Activated CD8-positive, alpha-beta T cell treated with anti-CD3 and anti-CD28 coated beads for 36 hours (primary cell): ENCODE results near the gene LIFR. TPM values are rescaled to one million over a fixed set of nuclear protein-coding genes. Genes with fewer than 3 reads are reported as not detected.

Experiments
- ATAC-seq: fragments of 200-7000 bp; cut with Tn5 transposase; one replicate; pipeline ENCODE4 v1.10.0; 2021; ENCODE audit warnings: mild to moderate bottlenecking, moderate library complexity
- CTCF ChIA-PET: fragments of 350-600 bp; sonication (Branson Sonifier 250); formaldehyde crosslinking; loops from one replicate; lab custom pipeline; 2021; ENCODE audit warnings: antibody characterized with exemption; lab: Charles Lee
- POLR2A ChIA-PET: fragments of 350-600 bp; sonication (Branson Sonifier 250); formaldehyde crosslinking; loops from one replicate; lab custom pipeline; 2021; ENCODE audit warnings: antibody characterized with exemption; lab: Charles Lee
- DNase-seq: peaks from one replicate; pipeline ENCODE4 v3.0.0-alpha.2; 2020
- H3K27ac Mint-ChIP-seq: one replicate; pipeline ENCODE4 v1.8.0; 2021; ENCODE audit warnings: mild to moderate bottlenecking, mixed read lengths
- H3K27me3 Mint-ChIP-seq: one replicate; pipeline ENCODE4 v1.8.0; 2021; ENCODE audit warnings: mixed read lengths
- H3K36me3 Mint-ChIP-seq: one replicate; pipeline ENCODE4 v1.8.0; 2021; ENCODE audit warnings: low read depth, mixed read lengths
- H3K4me1 Mint-ChIP-seq: one replicate; pipeline ENCODE4 v1.8.0; 2021; ENCODE audit warnings: low read depth, mixed read lengths
- H3K4me3 Mint-ChIP-seq: one replicate; pipeline ENCODE4 v1.8.0; 2021; ENCODE audit warnings: mild to moderate bottlenecking, moderate library complexity, mixed read lengths
- H3K9me3 Mint-ChIP-seq: one replicate; pipeline ENCODE4 v1.8.0; 2021; ENCODE audit warnings: mixed read lengths
- CTCF ChIP-seq: fragments of 200-600 bp; IDR thresholded peaks from one replicate; pipeline ENCODE4 v1.8.0; 2022; ENCODE audit warnings: antibody characterized with exemption, mild to moderate bottlenecking
- intact Hi-C: fragments of 100-400 bp; cut with micrococcal nuclease; formaldehyde crosslinking; loops from one replicate; pipeline ENCODE4 v1.10.0; 2022
- total RNA-seq, 2 experiments: library from RNA; stranded (reverse); gene quantifications; one replicate each; pipeline ENCODE4 v1.2.3, GENCODE V29; 2021

Gene LIFR
- total RNA-seq, 2 experiments from 2014 or later, result not detected

GRCh38 chr5:38448568-38449350, 107.7 kb downstream of the LIFR start:
- no peak for DNase-seq
- no peak for ATAC-seq
- no peak for TF ChIP-seq CTCF
- Mint-ChIP-seq H3K36me3 (no peaks in the 10 kb centered on the region), H3K27ac (no peak overlapping the region), H3K27me3 (peaks cover 63% of the 10 kb centered on the region), H3K9me3 (no peaks in the 10 kb centered on the region), H3K4me1 (peaks cover 16% of the 10 kb centered on the region), H3K4me3 (no peak overlapping the region)
- ChIA-PET CTCF (interaction anchor here (2.1 kb wide), 1 partner anchor 361 kb away, joined by 9 read pairs; no protein-coding TSS in a partner anchor), POLR2A (no interaction called here)
- intact Hi-C loops, result no loop called here

GRCh38 chr5:38447786-38448185, 108.7 kb downstream of the LIFR start:
- Mint-ChIP-seq H3K27me3 (peaks cover 63% of the 10 kb centered on the region), H3K27ac (no peak overlapping the region), H3K36me3 (no peaks in the 10 kb centered on the region), H3K9me3 (no peaks in the 10 kb centered on the region), H3K4me3 (no peak overlapping the region), H3K4me1 (peaks cover 6% of the 10 kb centered on the region)
- ATAC-seq, result no peak
- CTCF ChIA-PET, result interaction anchor here (0.9 kb wide), 1 partner anchor 362 kb away, joined by 3 read pairs; no protein-coding TSS in a partner anchor
- intact Hi-C loops, result no loop called here
- TF ChIP-seq CTCF, result no peak
- POLR2A ChIA-PET, result no interaction called here
- DNase-seq, result no peak

- Mint-ChIP-seq H3K4me3 (no peak overlapping the region), H3K27me3 (peaks cover 55% of the 10 kb centered on the region), H3K4me1 (no peaks in the 10 kb centered on the region), H3K27ac (no peak overlapping the region), H3K36me3 (no peaks in the 10 kb centered on the region), H3K9me3 (no peaks in the 10 kb centered on the region)
- ATAC-seq, result no peak
- intact Hi-C loops, result no loop called here
- TF ChIP-seq CTCF, result no peak
- CTCF ChIA-PET, result interaction anchor here (0.6 to 0.9 kb wide), 2 partner anchors 88 to 363 kb away, joined by 3 read pairs; no protein-coding TSS in a partner anchor
- no peak for DNase-seq
- POLR2A ChIA-PET, result no interaction called here
These were observed 109.4 kb downstream of the LIFR start for GRCh38 chr5:38447056-38447455.

- ChIA-PET CTCF (interaction anchor here (1.5 kb wide), 1 partner anchor 364 kb away, joined by 3 read pairs; no protein-coding TSS in a partner anchor), POLR2A (no interaction called here)
- no peak overlapping the region for H3K27ac Mint-ChIP-seq
- H3K27me3 Mint-ChIP-seq, result peaks cover 59% of the 10 kb centered on the region
- no peaks in the 10 kb centered on the region for H3K9me3 Mint-ChIP-seq
- no peaks in the 10 kb centered on the region for H3K4me1 Mint-ChIP-seq
- intact Hi-C loops, result no loop called here
- DNase-seq (no peak), ATAC-seq (no peak)
- no peak for TF ChIP-seq CTCF
- H3K4me3 Mint-ChIP-seq, result no peak overlapping the region
- H3K36me3 Mint-ChIP-seq, result no peaks in the 10 kb centered on the region
These were observed 110.4 kb downstream of the LIFR start for GRCh38 chr5:38446029-38446522.
